Lower lobe of right lung (tissue), 2 donors: ENCODE measurements around the gene PDSS1. TPM values are rescaled to one million over a fixed set of nuclear protein-coding genes. Genes with fewer than 3 reads are reported as not detected.
"Not testable (repeated sequence)": the region's sequence is repeated elsewhere in the genome, so short reads cannot be mapped to it uniquely, and the experiment has no call there.

Experiments
- ATAC-seq, 2 donors: fragments of 200-7000 bp; cut with Tn5 transposase; one replicate each; pipeline ENCODE4 v1.9.1; 2020 to 2022; ENCODE audit warnings: mild to moderate bottlenecking in 2 of 2, moderate library complexity in 2 of 2
- DNase-seq: peaks from one replicate; pipeline ENCODE4 v3.0.0-alpha.2; 2020
- H3K27ac ChIP-seq: fragments of 200-600 bp; one replicate; pipeline ENCODE4 v1.8.0; 2022
- H3K27me3 ChIP-seq: fragments of 200-600 bp; one replicate; pipeline ENCODE4 v1.8.0; 2022; ENCODE audit warnings: low read depth
- H3K36me3 ChIP-seq: fragments of 200-600 bp; one replicate; pipeline ENCODE4 v1.8.0; 2022; ENCODE audit warnings: mild to moderate bottlenecking
- H3K4me1 ChIP-seq: fragments of 200-600 bp; one replicate; pipeline ENCODE4 v1.8.0; 2022
- H3K4me3 ChIP-seq: fragments of 200-600 bp; one replicate; pipeline ENCODE4 v1.8.0; 2022; ENCODE audit warnings: mild to moderate bottlenecking
- H3K9me3 ChIP-seq: fragments of 200-600 bp; one replicate; pipeline ENCODE4 v1.8.0; 2022
- intact Hi-C: fragments of 100-400 bp; cut with DNase I; formaldehyde crosslinking; loops from one replicate; pipeline ENCODE4 v1.11.0; 2022
- total RNA-seq: library from RNA; stranded (reverse); fragmentation: NEBNext Ultra II Directional; extraction: Animal tissue kit (Norgen Biotek cat#: 25700); gene quantifications from one replicate; pipeline ENCODE4 v1.2.1, GENCODE V29; 2021
- TF ChIP-seq, protein P1 (sequence below): fragments of 200-600 bp; IDR thresholded peaks from one replicate; pipeline ENCODE4 v1.8.0; 2022; ENCODE audit warnings: antibody characterized with exemption, mild to moderate bottlenecking
- donor health status: DM: no; HTN: yes; CAD: no; lungs with severe emphysema.

Gene PDSS1
- total RNA-seq, 1 donor from 2014 or later = 6.4 TPM

DNA sequence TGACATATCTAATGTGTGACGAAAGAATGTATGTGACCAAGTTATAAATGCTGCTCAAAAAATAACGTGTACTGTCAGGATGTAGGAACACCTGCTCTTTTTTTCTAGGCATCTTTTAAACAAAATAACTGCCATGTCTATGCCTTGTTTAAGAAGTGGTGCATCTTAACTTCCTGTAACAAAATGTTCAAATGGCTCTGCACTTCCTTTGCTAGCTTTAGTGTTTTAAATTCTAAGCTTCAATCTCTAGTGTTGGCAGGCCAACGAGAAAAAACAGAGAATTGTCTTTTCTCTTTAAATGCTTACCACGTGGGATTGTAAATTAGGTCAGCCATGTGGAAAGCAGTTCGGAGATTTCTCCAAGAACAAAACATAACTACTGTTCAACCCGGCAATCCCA lies 14.6 kb upstream of the PDSS1 start:
- intact Hi-C loops = no loop called here
- ATAC-seq (no peak), DNase-seq (no peak)
- Histone ChIP-seq H3K27me3 (no peaks in the 10 kb centered on the region), H3K27ac (no peak overlapping the region), H3K4me1 (no peaks in the 10 kb centered on the region), H3K9me3 (no peaks in the 10 kb centered on the region), H3K4me3 (no peak overlapping the region), H3K36me3 (no peaks in the 10 kb centered on the region)
- TF ChIP-seq, protein P1, sequence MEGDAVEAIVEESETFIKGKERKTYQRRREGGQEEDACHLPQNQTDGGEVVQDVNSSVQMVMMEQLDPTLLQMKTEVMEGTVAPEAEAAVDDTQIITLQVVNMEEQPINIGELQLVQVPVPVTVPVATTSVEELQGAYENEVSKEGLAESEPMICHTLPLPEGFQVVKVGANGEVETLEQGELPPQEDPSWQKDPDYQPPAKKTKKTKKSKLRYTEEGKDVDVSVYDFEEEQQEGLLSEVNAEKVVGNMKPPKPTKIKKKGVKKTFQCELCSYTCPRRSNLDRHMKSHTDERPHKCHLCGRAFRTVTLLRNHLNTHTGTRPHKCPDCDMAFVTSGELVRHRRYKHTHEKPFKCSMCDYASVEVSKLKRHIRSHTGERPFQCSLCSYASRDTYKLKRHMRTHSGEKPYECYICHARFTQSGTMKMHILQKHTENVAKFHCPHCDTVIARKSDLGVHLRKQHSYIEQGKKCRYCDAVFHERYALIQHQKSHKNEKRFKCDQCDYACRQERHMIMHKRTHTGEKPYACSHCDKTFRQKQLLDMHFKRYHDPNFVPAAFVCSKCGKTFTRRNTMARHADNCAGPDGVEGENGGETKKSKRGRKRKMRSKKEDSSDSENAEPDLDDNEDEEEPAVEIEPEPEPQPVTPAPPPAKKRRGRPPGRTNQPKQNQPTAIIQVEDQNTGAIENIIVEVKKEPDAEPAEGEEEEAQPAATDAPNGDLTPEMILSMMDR = no peak

DNA sequence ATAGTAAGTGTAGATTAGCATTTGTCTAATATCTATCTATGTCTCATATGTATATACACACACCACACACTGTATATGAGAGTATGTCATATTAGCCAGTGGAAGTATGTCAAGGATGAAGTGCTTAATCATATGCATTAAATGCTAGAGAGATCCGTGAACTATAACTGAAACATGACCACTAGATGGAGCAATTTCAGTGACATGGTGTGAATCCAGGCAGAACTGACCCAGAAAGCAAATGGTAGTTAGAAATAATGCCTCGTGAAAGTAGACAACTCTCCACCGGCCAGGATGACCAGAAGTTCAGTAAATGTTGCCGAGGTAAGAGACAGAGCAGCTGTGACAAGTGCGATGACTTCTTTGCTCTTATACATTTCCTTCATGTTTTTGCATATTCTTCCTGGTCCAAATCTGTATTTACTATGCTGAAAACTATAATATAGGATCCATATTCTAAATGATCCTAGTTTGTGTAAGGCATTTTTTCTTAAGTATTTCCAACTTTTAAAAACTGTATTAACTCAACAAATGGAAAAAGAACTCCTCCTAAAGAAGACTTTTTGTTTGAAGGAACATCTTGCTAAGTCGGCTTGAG lies 12.7 kb upstream of the PDSS1 start:
- peak; percentile 89 to 90 for ATAC-seq
- DNase-seq, H3K4me3 ChIP-seq, H3K36me3 ChIP-seq, H3K4me1 ChIP-seq, H3K27me3 ChIP-seq, intact Hi-C loops, H3K27ac ChIP-seq, H3K9me3 ChIP-seq: not testable (repeated sequence)
- TF ChIP-seq, protein P1 = peak; percentile 51

DNA sequence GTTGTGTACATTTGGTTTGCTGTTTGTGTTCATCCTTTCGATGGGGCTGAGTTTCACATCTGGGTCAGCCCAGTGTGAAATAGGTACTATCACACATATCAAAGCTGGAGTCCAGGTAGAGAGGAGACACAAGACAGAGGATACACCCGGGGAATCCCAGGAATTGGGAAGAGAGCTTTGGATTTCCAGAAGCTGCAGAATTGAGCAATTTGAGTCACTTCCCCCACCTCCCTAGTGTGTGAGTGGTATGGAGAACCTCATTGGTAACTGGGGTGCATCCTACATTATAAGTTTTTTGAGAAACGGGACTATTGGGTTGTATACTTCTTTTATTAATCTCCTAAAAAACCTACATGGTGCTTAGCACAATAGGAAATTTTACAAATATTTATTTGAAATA lies 12.1 kb upstream of the PDSS1 start:
- Histone ChIP-seq H3K27me3 (no peaks in the 10 kb centered on the region), H3K27ac (no peak overlapping the region), H3K4me1 (no peaks in the 10 kb centered on the region), H3K9me3 (no peaks in the 10 kb centered on the region), H3K4me3 (no peak overlapping the region), H3K36me3 (no peaks in the 10 kb centered on the region)
- intact Hi-C loops = no loop called here
- DNase-seq = no peak
- no peak for ATAC-seq
- TF ChIP-seq, protein P1 = no peak

DNA sequence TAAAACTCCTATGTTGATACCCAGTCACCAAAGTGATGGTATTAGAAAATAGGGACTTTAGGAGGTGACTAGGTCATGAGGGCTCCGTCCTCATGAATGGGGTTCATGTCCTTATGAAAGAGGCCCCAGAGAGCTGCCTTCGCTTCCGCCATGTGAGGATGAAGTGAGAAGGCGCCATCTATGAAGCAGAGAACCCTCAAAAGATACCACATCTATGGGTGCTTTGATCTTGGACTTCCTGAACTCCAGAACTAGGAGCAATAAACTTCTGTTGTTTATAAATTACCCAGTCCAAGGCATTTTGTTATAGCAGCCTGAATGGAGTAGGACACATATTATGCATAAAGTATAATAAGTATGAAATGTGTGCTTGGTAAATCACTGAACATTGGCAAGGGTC lies 8.1 kb upstream of the PDSS1 start:
- intact Hi-C loops = no loop called here
- Histone ChIP-seq H3K4me3 (no peak overlapping the region), H3K4me1 (no peaks in the 10 kb centered on the region), H3K9me3 (no peaks in the 10 kb centered on the region), H3K36me3 (no peaks in the 10 kb centered on the region), H3K27me3 (peaks cover 6% of the 10 kb centered on the region), H3K27ac (no peak overlapping the region)
- TF ChIP-seq, protein P1 = no peak
- ATAC-seq = no peak
- no peak for DNase-seq

DNA sequence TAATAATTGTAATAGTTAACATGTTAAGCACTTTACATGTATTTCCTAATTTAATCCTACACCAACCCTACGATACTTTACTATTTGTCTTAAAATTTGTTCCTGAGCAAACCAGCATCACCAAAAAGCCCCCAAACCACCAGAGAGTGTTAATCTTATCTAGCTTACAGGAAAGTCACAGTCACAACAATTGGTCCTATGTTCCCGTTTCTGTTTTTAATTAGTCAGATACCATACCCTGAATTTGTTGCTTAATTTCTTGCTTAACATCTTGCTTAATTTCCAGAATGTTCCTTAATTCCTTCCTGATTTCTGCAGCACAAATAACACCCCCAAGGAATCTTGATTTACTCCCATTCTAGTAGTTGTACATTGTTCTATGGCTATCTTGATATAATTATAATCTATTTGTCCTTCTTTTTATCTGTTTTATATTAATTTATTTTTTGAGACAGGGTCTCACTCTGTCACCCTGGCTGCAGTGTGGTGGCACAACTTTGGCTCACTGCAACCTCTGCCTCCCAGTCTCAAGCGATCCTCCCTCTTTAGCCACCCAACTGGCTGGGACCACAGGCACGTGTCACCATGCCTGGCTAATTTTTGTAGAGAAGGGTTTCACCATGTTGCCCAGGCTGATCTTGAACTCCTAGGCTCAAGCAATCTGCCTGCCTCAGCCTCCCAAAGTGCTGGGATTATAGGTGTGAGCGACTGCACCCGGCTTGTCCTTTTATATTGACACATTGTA lies 6.6 kb upstream of the PDSS1 start:
- no peak overlapping the region for H3K4me3 ChIP-seq
- H3K9me3 ChIP-seq = no peaks in the 10 kb centered on the region
- no peaks in the 10 kb centered on the region for H3K36me3 ChIP-seq
- TF ChIP-seq, protein P1 = no peak
- no peaks in the 10 kb centered on the region for H3K4me1 ChIP-seq
- intact Hi-C loops = no loop called here
- no peak overlapping the region for H3K27ac ChIP-seq
- DNase-seq (no peak), ATAC-seq (no peak)
- peaks cover 6% of the 10 kb centered on the region for H3K27me3 ChIP-seq

DNA sequence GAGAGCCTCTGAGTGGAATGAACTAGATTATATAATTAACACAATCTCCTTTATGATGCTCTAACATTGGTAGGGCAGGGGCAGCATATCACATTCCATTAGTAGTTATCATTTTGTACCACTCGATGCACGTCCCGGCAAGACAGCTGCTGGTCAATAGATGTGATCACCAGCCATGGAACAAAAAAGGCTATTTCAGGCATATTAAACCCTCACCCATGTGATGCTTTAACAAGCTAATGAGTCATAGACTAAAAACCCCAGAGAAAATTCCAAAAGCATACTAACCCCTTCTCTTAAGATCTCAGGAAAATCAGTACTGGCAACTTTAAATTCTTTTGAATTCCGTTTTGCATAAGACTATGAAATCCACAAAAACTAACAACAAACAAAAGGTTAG lies 3.0 kb upstream of the PDSS1 start:
- H3K27me3 ChIP-seq, H3K36me3 ChIP-seq, DNase-seq, H3K27ac ChIP-seq, intact Hi-C loops, H3K4me3 ChIP-seq, ATAC-seq, H3K9me3 ChIP-seq: not testable (repeated sequence)
- H3K4me1 ChIP-seq = peaks cover 19% of the 10 kb centered on the region
